Right lobe of liver (tissue), 4 donors: ENCODE data around the gene CEBPZ.

Source experiments
- POLR2A ChIP-seq: fragments of 450-650 bp; IDR thresholded peaks from one replicate; pipeline ENCODE4 v1.6.1; 2017; ENCODE audit warnings: antibody characterized with exemption, mild to moderate bottlenecking
- TF ChIP-seq, protein P1 (sequence below), 4 donors: fragments of 200-600 bp in 3 of 4; fragments of 450-650 bp in 1 of 4; IDR thresholded peaks; one replicate each; pipeline versions ENCODE4 v1.5.1 to v1.8.0; 2016 to 2022; ENCODE audit warnings: antibody characterized with exemption in 4 of 4, mild to moderate bottlenecking in 2 of 4
- donor health status: DM: no; HTN: no; CAD: no.
- donor health status: DM: no; HTN: no; CAD: no.
- donor health status: DM: no; HTN: yes; CAD: no.

DNA sequence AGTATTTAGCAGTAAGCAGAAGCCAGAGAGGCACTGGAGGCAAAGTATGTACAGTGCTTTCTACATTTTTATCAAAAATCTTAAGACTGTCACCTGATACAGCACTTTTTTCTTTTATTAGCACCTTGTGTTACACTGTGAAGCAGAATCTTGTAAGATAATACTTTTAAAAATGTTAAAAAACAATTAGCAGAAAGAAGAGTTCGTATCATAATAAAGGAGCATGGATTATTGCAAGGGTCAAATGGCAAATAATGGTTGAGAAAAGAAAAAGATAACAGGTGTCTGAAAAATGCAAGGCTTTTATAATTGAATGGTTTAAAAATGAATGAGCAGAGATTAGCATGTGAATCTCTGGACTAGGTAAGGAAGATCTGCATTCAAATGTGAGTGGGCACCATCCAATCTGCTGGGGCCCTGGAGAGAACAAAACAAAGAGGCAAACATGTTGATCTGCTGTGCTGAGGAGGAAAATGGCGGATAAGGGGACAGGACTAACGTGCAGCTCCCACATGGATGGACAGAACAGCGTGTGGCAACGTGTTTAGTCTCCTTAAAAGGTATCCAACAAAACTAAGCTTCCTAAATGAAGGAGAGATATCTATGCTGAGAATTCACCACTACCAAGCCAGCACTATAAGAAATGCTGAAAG is 25.6 kb downstream of the CEBPZ start:
- TF ChIP-seq, protein P1, sequence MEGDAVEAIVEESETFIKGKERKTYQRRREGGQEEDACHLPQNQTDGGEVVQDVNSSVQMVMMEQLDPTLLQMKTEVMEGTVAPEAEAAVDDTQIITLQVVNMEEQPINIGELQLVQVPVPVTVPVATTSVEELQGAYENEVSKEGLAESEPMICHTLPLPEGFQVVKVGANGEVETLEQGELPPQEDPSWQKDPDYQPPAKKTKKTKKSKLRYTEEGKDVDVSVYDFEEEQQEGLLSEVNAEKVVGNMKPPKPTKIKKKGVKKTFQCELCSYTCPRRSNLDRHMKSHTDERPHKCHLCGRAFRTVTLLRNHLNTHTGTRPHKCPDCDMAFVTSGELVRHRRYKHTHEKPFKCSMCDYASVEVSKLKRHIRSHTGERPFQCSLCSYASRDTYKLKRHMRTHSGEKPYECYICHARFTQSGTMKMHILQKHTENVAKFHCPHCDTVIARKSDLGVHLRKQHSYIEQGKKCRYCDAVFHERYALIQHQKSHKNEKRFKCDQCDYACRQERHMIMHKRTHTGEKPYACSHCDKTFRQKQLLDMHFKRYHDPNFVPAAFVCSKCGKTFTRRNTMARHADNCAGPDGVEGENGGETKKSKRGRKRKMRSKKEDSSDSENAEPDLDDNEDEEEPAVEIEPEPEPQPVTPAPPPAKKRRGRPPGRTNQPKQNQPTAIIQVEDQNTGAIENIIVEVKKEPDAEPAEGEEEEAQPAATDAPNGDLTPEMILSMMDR (IDR thresholded peaks at IDR 0.05): no peak
- TF ChIP-seq POLR2A: no peak
